GM19238 (cell line): ENCODE results near the gene FRMPD4.

Experiments
- DNase-seq: peaks from one replicate; pipeline ENCODE4 v3.0.0; 2011; ENCODE audit warnings: low spot score; ENCODE audit not compliant: insufficient read length

The FRMPD4 gene

DNA sequence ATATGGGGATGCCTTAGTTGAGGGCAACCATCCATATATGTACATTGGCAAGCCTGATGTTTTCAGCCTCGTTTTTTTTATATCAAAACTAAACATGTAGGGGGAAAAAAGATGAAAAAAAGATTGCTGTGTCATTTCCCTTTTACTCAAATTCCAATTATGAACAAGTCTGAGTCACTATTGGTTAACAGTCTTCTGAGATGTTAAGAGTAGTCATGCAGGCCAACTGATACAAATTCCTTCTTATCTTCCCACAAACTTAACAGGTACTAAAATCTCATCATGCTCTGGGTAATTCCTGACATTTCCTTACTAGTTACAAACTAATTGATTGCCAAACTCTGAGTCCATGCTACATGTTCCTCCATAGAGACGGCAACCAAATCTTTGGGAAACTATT, 222.1 kb downstream of the FRMPD4 start:
- no peak for DNase-seq

- no peak for DNase-seq
Measured at GRCh38 chrX:12360986-12361598, 222.8 kb downstream of the FRMPD4 start.

DNA sequence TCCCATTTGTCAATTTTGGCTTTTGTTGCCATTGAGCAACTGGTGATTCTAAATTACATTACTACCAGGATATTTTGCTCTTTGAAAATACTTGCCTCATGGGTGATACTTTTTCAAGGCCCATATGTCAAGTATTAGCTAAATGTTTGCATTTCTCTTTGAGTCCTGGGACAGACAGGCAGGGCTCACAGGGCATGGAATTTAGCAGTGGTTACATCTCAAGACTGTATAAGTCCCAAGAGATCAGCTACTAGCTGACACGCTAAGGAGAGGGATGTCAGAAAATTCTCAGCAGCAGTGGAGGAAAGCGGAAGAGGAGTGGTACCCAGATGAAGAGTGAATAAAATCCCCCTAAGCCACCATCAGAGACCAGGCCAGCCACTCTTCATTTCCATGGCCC, 224.9 kb downstream of the FRMPD4 start:
- no peak for DNase-seq

- DNase-seq, result no peak
Measured at GRCh38 chrX:12366440-12366839, 228.2 kb downstream of the FRMPD4 start.

DNA sequence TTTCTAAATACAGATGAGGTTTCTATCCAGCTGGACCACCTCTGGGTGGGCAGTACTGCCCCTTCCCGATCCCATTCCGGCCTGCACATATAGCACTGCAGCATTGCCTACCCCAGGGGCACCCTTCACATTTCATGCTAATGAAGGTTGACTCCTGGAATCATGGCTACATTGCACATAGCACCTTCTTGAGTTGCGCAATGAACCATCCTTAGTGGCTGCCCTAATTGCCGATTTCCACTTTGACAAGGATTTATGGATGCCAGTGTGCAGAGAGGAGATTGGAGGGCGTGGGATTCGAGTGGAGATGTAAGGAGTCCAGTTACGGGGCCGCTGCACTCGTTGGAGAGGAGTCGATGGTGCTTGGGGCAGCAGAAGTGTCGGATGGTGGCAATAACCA, 229.0 kb downstream of the FRMPD4 start:
- no peak for DNase-seq

DNA sequence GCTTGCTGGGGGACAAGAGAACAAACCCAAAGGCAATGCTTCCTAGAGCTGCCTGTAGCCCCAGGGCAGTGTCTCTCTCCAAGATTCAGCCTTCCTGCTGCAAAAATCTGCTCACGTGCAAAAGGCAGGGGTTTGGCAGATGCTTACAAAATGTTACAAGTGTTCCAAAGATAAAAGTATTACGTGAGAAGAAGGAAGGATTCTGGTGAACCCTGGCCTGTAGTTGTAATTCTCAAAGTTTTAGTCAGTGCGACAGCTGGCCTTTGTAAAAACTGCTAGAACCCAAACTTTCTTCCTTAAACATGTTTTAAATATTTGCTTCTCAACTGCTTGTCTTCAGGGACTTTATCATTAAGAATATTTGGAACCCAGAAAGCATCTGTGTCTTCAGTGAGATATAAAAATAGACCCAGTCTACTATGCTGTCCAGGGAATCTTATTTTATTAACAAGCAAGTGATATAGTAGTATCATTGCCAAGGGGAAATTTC, 232.3 kb downstream of the FRMPD4 start:
- no peak for DNase-seq

GRCh38 chrX:12372111-12372510, 233.8 kb downstream of the FRMPD4 start:
- DNase-seq, result no peak

- no peak for DNase-seq
Measured at GRCh38 chrX:12374286-12374685, 236.0 kb downstream of the FRMPD4 start.

DNA sequence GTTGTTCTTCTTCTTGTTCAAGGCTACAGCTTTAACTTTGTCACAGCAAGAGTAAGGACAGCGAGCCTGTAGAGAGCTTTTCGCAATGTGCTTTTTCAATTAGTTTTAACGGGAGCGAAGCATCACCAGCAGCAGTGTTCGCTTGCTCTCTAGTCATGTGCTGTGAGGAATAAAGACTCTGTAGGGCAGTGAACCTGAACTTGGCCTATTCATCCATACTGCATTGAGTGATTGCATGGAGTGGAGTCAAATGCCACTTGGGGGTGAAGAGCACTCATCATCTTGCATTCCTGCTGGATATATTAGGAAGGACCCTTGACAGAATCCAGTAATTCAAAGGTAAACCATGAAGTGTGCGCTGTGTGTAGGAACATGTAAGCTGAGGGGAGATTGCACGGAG, 240.0 kb downstream of the FRMPD4 start:
- DNase-seq, result no peak

DNA sequence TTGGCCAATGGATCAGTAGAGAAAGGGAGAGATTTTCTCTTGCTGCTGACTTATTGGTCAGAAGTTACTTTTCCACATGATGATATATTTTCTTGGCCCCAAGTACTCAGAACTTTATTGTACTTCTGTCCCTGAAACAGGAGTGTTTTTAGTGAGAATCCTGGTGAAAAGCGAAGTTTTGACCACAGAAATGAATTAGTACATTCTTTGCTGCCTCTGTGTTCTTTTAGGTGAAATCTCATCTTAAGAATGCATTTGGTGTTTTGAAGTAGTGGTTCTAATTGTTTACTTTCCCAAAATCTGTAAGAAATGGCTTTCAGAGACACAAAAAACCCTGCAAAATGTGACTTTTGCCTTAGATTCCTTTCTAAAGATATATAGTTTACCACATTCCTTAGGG, 240.4 kb downstream of the FRMPD4 start:
- DNase-seq, result no peak

GRCh38 chrX:12379671-12380070, 241.4 kb downstream of the FRMPD4 start:
- DNase-seq, result no peak

DNA sequence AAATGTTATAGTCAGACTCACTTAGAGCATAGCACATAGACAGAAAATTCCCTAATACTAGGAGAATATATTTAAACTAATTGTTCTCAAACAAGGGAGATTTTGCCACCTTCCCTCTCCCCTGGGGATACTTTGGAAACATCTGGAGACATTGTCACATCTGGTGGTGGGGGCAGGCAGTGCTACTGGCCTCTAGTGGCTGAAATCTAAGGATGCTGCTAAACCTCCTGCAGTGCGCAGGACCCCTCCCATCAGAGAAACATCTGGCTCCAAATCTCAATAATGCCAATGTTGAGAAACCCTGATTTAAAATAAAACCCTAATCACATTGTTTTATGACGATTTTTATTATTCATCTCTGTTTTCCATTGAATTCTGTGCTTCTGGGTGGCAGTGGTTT, 244.9 kb downstream of the FRMPD4 start:
- no peak for DNase-seq

GRCh38 chrX:12390301-12390700, 252.0 kb downstream of the FRMPD4 start:
- no peak for DNase-seq

GRCh38 chrX:12396584-12396983, 258.3 kb downstream of the FRMPD4 start:
- DNase-seq, result no peak

GRCh38 chrX:12400218-12400617, 261.9 kb downstream of the FRMPD4 start:
- DNase-seq, result no peak

- no peak for DNase-seq
Measured at GRCh38 chrX:12401252-12401651, 263.0 kb downstream of the FRMPD4 start.

GRCh38 chrX:12403474-12404082, 265.3 kb downstream of the FRMPD4 start:
- DNase-seq, result no peak

DNA sequence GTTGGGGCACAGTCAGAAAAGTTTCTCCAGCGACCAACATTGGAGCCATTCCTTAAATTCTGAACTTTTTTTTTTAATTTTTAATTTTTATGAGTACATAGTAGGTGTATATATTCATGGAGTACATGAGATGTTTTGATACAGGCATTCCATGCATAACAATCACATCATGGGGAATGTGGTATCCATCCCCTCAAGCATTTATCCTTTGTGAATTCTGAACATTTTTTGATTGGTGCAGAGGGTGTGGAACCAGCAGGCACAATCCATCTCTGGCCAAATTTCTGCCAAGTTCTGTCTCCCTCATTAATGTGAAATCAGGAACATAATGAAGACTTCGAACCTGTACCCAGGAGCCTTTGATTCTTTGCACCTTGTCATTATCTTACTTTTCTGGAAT, 267.0 kb downstream of the FRMPD4 start:
- no peak for DNase-seq

DNA sequence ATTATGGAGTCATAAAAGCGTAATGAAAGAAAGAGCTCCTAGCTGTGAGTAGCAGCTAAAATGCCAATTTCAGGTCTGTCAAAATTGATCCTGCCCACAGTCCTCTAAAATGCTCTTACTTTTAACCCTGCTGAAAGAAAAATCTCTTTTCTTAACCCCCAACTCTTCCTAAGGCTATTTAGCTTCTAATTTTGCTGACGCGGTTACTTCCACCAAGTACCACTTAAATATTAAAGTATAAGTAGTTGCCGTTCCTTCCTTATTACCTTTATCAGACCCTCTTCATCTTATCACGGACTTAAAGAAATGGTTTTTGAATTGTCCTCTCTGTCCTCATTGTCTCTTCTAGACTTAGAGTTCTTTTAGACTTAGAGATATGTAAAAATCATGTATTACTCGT, 272.2 kb downstream of the FRMPD4 start:
- DNase-seq, result no peak

GRCh38 chrX:12411831-12412230, 273.6 kb downstream of the FRMPD4 start:
- no peak for DNase-seq

DNA sequence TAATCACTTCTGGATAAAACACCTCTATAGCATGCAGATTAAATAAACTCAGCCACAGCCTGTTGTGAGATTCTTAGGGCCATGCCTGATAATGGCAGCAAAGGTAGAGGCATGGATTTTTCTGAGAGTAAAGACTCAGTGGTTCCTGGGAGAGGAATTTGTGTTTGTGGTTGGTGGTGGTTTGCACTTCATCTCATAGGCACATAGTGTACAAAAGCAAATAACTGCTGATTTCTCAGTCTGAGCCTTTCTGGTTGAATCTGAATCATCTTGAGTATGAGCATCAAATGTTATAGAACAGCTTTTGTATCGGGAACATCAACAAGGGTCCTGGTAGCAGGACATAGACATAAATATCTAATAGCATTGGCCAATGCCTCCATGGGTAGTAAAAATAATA, 274.3 kb downstream of the FRMPD4 start:
- DNase-seq, result no peak

DNA sequence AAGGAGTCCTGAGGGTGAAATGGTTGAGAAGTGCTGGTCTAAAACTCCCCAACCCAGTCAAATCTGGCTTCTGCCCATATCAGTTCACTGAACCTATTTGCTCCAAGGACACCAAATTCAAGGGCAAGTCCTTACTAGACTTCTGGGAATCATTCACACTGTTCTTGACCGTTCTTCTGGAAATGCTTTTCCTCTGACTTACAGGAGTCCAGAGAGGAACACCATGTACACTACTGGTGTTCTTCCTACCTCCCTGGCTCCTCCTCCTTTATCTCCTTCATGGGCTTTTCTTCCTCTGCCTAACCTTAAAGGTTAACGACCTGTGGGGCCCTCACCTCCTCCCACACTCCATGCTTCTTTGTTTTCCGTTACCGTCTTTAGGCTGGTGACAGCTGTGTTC, 281.3 kb downstream of the FRMPD4 start:
- no peak for DNase-seq

DNA sequence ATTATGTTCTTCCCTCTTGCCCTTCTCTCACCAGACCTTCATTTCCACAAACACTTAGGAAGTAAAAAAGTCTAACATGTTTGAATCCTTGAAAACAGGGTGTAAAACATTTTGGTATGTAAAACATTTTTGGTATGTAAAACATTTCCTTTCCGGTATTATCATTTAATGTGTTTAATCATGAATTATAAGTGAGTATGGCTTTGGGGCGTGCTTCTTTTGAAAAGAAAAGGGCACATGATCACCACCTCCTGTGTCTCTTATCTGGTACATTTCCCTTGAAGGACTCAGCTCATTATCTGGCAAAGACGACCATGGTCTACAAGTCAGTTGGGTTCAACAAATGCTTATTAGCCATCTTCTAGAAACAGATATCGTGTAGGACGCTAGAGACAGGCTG, 283.6 kb downstream of the FRMPD4 start:
- DNase-seq, result no peak
